Muscle layer of colon (tissue), 2 donors: Measurements from ENCODE around the gene CACNA2D4.

Experiments used
- H3K27ac ChIP-seq: one replicate; pipeline ENCODE4 v1.7.0; 2013; ENCODE audit warnings: low read depth, mild to moderate bottlenecking, low read length, moderate library complexity
- H3K27me3 ChIP-seq, 2 donors: one replicate each; pipeline ENCODE4 v1.7.0; 2013; ENCODE audit warnings: low read length in 2 of 2, mild to moderate bottlenecking in 2 of 2; ENCODE audit not compliant: insufficient read depth in 2 of 2, control insufficient read depth in 1 of 2
- H3K36me3 ChIP-seq: one replicate; pipeline ENCODE4 v1.7.0; 2013; ENCODE audit warnings: mild to moderate bottlenecking, low read length; ENCODE audit not compliant: insufficient read depth
- H3K4me1 ChIP-seq: one replicate; pipeline ENCODE4 v1.7.0; 2013; ENCODE audit warnings: mild to moderate bottlenecking, low read length; ENCODE audit not compliant: insufficient read depth
- H3K4me3 ChIP-seq, 2 donors: one replicate each; pipeline ENCODE4 v1.7.0; 2013; ENCODE audit warnings: low read length in 2 of 2, low read depth in 1 of 2, mild to moderate bottlenecking in 1 of 2, moderate library complexity in 1 of 2
- H3K9ac ChIP-seq: one replicate; pipeline ENCODE4 v1.7.0; 2013; ENCODE audit warnings: low read length
- H3K9me3 ChIP-seq: one replicate; pipeline ENCODE4 v1.7.0; 2013; ENCODE audit warnings: mild to moderate bottlenecking, low read length
- donor health status: abdominal sarcoma.
- donor health status: Adenocarcinoma of cecum.

Gene CACNA2D4

GRCh38 chr12:1922985-1923384, 4.5 kb upstream of the CACNA2D4 start:
- H3K9ac ChIP-seq, result no peak overlapping the region

GRCh38 chr12:1922075-1922709, 3.7 kb upstream of the CACNA2D4 start:
- Histone ChIP-seq H3K36me3 (no peaks in the 10 kb centered on the region), H3K4me3 (no peak overlapping the region), H3K4me1 (peaks cover 29% of the 10 kb centered on the region), H3K9ac (no peak overlapping the region), H3K27ac (no peak overlapping the region), H3K9me3 (no peaks in the 10 kb centered on the region), H3K27me3 (no peaks in the 10 kb centered on the region)

More at GRCh38 chr12:1922985-1923384, 4.5 kb upstream of the CACNA2D4 start:
- Histone ChIP-seq H3K27ac (no peak overlapping the region), H3K4me1 (peaks cover 33% of the 10 kb centered on the region), H3K36me3 (no peaks in the 10 kb centered on the region), H3K4me3 (no peak overlapping the region), H3K27me3 (no peaks in the 10 kb centered on the region), H3K9me3 (no peaks in the 10 kb centered on the region)

- Histone ChIP-seq H3K4me3 (no peak overlapping the region), H3K27me3 (no peaks in the 10 kb centered on the region), H3K4me1 (peaks cover 29% of the 10 kb centered on the region), H3K27ac (no peak overlapping the region), H3K36me3 (no peaks in the 10 kb centered on the region), H3K9me3 (no peaks in the 10 kb centered on the region), H3K9ac (no peak overlapping the region)
Measured at GRCh38 chr12:1920971-1921370, 2.5 kb upstream of the CACNA2D4 start.

DNA sequence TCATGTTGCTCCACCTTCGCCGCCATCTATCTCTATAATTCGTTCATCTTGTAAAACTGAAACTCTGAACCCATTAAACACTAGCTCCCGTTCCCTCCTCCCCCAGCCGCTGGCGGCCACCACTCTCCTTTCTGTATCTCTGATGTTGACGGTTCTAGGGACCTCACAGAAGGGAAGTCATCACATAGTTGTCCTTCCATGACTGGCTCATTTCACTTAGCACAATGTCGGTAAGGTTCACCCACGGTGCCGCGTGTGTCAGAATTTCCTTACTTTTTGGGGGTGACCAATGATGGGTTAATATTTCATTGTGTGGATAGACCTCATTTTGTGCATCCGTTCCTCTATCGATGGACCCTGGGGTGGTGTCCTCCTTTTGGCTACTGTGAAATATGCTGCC, 2.0 kb upstream of the CACNA2D4 start:
- Histone ChIP-seq H3K4me3 (no peak overlapping the region), H3K4me1 (peaks cover 24% of the 10 kb centered on the region), H3K9ac (no peak overlapping the region), H3K36me3 (no peaks in the 10 kb centered on the region), H3K27ac (no peak overlapping the region), H3K9me3 (no peaks in the 10 kb centered on the region), H3K27me3 (no peaks in the 10 kb centered on the region)

DNA sequence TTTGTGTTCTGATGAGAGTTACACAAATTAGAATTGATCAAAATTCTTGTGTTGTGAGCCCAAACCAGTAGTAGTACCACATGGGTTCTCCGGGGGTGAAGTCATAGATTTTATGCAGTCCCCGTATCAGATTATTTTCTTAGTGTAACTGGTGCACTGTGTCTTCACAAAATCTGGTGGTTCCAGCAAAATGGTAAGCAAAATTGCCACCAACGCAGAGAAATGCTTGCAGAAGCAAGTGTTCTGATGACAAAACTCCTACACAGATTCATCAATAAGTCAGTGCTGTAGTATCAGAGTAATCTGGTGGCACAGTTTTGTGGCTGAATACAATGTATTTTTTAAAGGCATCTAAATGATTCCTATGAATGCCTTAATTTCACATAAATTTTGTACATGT, 1.3 kb upstream of the CACNA2D4 start:
- no peak overlapping the region for H3K27ac ChIP-seq
- H3K9me3 ChIP-seq, result no peaks in the 10 kb centered on the region
- no peak overlapping the region for H3K9ac ChIP-seq
- H3K36me3 ChIP-seq, result no peaks in the 10 kb centered on the region
- no peaks in the 10 kb centered on the region for H3K27me3 ChIP-seq
- no peak overlapping the region for H3K4me3 ChIP-seq
- H3K4me1 ChIP-seq, result peaks cover 18% of the 10 kb centered on the region

DNA sequence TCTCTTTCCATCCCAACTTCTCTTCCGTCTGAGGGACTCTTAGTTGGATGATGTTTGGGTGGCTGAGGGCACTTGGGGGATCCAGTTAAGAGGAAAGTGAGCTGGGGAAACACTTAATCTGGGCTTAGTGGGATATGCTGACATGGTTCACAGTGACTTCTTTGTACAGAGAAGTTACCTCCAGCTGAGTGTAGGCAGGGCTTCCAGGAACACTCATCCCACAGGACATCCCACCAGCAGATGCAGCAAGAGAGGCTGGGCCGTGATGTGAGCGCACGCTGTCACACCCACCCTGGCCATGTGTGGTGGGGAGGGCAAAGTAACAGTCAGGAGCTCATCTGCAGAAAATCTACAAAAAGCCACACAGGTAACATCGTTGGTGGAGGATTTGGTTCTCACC, 832 bp upstream of the CACNA2D4 start:
- H3K4me3 ChIP-seq, result no peak overlapping the region
- H3K9me3 ChIP-seq, result no peaks in the 10 kb centered on the region
- no peaks in the 10 kb centered on the region for H3K36me3 ChIP-seq
- H3K27ac ChIP-seq, result no peak overlapping the region
- peaks cover 13% of the 10 kb centered on the region for H3K4me1 ChIP-seq
- H3K9ac ChIP-seq, result no peak overlapping the region
- H3K27me3 ChIP-seq, result no peaks in the 10 kb centered on the region

DNA sequence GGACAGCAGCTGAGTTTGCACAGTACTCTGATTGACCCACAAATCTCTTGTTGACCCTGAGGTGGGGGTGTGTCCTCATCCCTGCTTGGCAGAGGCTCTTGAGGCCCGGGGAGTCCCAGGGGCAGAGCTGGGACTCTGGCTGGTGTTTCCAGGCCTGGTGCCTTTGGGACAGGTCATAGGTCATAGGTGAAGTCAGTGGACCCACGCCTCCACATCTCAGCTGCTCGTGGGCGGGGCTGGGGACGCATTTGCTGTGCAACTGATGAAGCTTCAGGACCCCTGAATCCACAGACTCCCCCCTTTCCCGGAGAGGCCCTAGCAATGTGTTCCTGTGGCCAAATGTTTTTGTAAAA, 408 bp upstream of the CACNA2D4 start:
- no peaks in the 10 kb centered on the region for H3K9me3 ChIP-seq
- no peaks in the 10 kb centered on the region for H3K36me3 ChIP-seq
- H3K4me3 ChIP-seq, result no peak overlapping the region
- H3K9ac ChIP-seq, result no peak overlapping the region
- no peaks in the 10 kb centered on the region for H3K27me3 ChIP-seq
- H3K27ac ChIP-seq, result no peak overlapping the region
- peaks cover 11% of the 10 kb centered on the region for H3K4me1 ChIP-seq

GRCh38 chr12:1917172-1918070, 1.0 kb downstream of the CACNA2D4 start:
- Histone ChIP-seq H3K4me3 (peak overlapping the region in 1 of 2 donors; percentile 18), H3K9me3 (no peaks in the 10 kb centered on the region), H3K9ac (no peak overlapping the region), H3K36me3 (no peaks in the 10 kb centered on the region), H3K27ac (no peak overlapping the region), H3K27me3 (no peaks in the 10 kb centered on the region), H3K4me1 (peaks cover 11% of the 10 kb centered on the region)

- H3K4me1 ChIP-seq, result peaks cover 11% of the 10 kb centered on the region
- H3K36me3 ChIP-seq, result no peaks in the 10 kb centered on the region
- H3K27ac ChIP-seq, result no peak overlapping the region
- no peaks in the 10 kb centered on the region for H3K27me3 ChIP-seq
- H3K4me3 ChIP-seq, result no peak overlapping the region
- H3K9me3 ChIP-seq, result no peaks in the 10 kb centered on the region
- H3K9ac ChIP-seq, result no peak overlapping the region
Measured at GRCh38 chr12:1916371-1917171, 1.9 kb downstream of the CACNA2D4 start.

GRCh38 chr12:1915082-1915968, 3.1 kb downstream of the CACNA2D4 start:
- no peak overlapping the region for H3K9ac ChIP-seq
- peaks cover 11% of the 10 kb centered on the region for H3K4me1 ChIP-seq
- no peak overlapping the region for H3K4me3 ChIP-seq
- H3K27me3 ChIP-seq, result no peaks in the 10 kb centered on the region
- no peaks in the 10 kb centered on the region for H3K9me3 ChIP-seq
- H3K36me3 ChIP-seq, result no peaks in the 10 kb centered on the region
- H3K27ac ChIP-seq, result no peak overlapping the region
